RPMI7951 (cell line): ENCODE data around the gene NPHP4. TPM values are rescaled to one million over a fixed set of nuclear protein-coding genes. Genes with fewer than 3 reads are reported as not detected.
"Not testable (repeated sequence)": the region's sequence is repeated elsewhere in the genome, so short reads cannot be mapped to it uniquely, and the experiment has no call there.

Source experiments
- DNase-seq: peaks from one replicate; pipeline ENCODE4 v3.0.0-alpha.2; 2012; ENCODE audit warnings: low read depth
- total RNA-seq: library from RNA; depleted of rRNA; stranded (reverse); fragments of >200 nt; shearing (Covaris generic); gene quantifications from 2 replicates; pipeline ENCODE4 v1.2.3, GENCODE V29; 2014

The NPHP4 gene
- total RNA-seq, 1 experiment from 2014 or later = 5.6 TPM

DNA sequence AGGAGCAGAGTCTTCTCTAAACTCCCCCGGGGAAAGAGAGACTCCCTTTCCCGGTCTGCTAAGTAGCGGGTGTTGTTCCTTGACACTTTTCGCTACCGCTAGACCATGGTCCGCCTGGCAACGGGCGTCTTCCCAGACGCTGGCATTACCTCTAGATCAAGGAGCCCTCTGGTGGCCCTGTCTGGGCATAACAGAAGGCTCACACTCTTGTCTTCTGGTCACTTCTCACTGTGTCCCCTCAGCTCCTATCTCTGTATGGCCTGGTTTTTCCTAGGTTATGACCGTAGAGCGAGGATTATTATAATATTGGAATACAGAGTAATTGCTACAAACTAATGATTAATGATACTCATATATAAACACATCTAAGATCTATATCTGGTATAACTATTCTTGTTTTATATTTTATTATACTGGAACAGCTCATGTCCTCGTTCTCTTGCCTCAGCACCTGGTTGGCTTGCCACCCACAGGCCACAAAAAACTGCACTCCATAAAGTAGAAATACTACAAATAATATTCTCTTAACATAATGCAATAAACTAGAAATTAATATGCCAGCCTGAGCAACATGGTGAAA, 98.4 kb downstream of the NPHP4 start:
- not testable (repeated sequence) for DNase-seq

DNA sequence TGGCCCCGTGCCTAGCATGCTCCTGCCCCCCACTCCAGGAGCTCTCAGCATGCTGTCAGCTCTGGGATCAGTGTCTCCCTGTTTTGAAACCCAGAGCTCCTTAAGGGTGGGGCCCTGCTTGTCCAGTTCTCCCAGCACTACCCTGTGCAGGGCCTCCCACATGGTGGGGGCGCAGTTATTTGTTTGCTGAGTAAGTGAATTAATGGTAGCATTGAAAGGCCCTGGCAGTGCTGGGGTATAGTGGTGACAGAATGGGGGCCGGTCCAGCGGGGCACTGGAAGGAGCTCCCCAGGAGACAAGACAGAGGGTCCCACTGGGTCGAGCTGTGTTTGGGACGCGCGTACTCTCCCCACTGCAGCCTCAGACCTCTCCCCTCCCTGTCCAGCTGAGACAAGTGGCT, 99.9 kb downstream of the NPHP4 start:
- no peak for DNase-seq

DNA sequence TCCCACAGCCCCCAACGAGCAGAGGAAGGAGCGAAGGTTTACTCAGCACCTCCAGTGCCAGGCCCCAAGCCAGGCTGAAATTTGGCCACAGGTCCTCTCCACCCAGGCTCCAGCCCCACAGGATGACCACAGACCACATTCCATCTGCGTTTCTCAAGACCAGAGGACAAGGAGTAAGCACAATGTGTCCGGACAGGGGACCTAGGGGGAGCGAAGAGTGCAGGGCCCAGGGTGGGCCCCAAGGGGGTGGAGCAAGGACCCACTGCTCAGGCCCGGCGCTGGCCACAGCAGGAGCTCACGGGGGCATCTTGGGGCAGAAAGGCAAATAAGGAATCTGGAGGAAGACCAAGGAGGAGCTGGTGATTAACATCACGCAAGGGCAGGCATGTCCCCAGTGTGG, 100.5 kb downstream of the NPHP4 start:
- peak; percentile 63 for DNase-seq

DNA sequence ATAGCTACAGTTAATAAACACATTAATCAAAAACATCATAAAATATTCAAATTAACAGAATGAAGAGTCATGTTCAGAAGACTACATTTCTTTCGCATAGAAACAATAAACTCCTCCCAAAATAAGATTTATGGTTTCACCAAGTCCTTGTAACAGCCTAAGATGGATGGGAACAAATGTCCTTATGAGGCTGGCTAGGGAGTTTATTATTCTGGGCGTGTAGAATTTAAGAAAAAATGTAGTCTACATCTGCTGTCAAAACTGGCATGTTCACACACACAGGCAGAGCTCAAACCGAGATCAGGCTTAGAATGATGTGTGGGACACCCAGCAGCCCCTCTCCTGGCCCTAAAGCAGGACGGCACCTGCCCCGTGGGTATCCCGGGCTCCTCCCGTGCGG, 101.1 kb downstream of the NPHP4 start:
- DNase-seq = no peak

DNA sequence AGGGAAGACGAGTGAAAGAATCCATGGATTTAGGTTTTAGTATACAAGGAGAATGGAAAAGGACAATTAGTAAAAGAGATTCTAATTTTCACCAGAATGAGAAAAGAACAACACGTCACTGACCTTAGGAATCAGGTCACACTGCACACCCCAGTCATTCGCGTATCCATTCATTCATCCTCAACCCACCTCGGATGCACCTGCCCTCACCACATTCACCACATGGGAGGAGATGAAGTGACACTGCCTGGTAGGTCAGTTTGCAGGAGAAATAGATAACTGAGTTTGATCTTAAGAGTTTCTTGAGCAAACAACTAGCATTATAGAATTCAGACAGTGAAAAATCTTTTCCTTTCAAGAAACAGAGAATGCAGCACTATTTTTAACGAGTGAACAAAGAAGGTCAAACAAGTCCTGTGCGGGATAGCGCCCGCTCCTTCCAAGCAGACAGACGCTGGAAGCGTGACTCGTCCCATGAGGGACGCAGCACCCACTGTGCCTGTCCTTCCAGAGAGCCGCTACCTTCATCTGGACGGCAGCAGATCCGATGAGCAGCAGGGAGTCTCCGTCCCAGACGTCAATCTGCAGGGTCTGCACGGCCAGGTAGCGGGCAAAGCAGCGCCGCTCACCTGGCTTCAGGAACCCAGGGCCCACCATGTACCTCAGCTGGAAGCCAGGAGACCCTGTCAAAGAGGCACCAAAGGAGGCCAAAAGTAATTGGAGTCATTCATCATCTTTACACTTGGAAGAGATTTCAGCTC, 101.7 kb downstream of the NPHP4 start:
- DNase-seq = no peak

DNA sequence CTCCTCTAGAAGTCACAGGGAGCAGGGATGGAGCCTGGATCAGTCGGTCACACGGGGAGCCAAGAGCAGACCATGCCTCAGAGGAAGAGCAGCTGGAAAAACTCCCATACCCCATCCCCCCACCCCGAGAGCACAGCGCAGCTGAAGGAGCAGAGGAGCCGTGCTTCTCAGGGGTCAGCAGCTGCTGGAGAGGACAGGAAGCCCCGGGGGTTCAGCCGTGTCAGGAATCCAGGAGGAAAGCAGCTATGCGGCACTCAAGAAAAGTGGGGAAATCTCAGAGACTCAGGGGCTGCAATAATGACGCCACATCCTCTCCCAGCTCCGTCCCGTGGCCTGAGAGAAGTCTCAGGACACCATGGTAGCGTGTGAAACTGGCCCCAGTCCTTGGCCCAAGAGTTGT, 102.3 kb downstream of the NPHP4 start:
- DNase-seq = no peak

DNA sequence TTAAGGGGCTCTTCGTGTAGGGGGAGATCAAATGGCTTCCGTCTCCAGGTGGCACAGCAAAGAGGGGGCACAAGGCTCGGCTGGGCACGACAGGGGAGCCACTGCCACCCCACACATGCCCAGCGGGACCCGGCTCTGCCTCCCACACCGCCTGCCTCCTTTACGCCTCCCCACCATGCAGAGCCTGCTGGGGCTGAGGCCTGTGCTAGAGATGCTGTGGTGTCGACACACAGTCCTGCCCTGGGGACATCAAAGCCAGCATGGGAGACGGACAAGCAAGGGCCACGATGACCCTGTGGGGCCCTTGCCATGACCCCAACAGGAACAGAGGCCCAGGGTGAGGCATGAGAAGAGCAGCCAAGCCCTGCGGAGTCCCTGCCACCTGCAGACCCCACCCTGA, 102.8 kb downstream of the NPHP4 start:
- DNase-seq = no peak

DNA sequence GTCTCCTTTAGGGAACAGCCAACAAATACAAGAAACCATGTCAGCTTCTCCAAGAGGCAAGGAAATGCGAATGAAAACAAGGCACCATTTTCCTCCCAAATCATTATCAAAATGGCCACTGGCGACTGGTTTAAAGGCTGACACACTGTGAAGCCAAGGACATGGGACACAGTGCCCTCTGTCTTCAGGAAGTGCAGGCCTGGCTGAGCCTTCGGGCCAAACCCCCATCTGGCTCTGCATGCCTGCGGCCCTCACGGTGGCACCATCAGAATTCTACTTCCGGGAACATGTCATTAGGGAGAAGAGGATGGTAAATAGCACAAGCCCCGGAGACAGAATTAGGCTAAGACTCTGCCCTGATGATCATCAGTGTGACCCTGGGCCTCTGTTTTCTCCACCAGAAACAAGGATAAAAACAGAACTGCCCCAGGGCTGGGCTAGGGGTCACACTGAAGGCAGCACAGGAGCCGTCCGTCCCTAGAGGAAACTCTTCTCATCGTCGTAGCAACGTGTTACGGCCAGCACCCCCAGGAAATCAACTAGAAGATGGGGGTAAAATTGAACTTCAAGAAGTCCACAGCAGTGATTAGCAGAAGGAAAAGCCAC, 103.5 kb downstream of the NPHP4 start:
- DNase-seq = no peak

DNA sequence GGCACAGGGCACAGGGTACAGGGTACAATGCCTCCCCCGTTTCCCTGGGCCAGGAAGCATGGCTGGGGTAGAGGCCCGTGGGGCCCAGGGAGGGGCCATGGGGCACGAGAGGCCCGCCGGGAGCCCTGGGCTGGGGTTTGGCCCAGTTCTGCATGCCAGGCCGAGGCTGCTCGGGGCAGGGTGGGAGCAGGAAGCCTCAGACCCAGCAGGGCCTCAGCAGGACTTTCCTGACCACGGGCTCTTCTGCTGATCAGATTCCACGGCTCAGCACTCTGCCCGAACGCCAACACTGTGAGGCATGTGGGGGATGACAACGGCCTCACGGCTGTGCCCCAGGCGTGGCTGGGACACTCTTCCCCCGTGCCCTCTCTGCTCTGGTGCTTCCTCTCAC, 104.3 kb downstream of the NPHP4 start:
- DNase-seq = no peak

DNA sequence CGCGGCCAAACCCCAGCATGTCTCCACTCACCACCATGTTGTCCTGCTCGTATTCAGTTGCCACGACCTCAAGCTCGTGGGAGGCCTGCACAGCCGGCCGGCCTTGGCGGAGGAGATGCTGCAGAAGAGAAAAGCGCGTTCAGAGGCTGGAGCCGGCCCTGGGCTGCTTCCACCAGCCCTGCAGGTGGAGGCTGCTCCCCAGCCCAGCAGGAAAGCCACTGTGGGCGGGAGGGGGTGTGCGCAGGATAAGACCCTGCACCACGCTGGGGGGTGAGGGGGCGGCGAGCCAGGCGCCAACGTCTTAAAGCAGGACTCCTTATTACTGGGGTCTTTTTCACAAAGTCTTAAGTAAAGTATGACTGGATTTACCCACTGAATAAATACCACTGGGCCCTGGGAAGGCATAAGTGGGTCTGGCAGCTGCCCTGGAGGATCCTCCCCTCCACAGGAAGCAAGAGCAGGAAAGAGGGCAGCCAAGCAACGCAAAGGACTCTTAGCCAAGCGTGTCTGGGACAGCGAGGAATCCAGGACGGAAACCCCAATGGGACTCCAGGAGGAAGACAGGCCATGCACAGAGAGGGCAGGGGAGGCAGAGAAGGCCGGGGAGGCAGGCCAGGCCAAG, 104.8 kb downstream of the NPHP4 start:
- no peak for DNase-seq

DNA sequence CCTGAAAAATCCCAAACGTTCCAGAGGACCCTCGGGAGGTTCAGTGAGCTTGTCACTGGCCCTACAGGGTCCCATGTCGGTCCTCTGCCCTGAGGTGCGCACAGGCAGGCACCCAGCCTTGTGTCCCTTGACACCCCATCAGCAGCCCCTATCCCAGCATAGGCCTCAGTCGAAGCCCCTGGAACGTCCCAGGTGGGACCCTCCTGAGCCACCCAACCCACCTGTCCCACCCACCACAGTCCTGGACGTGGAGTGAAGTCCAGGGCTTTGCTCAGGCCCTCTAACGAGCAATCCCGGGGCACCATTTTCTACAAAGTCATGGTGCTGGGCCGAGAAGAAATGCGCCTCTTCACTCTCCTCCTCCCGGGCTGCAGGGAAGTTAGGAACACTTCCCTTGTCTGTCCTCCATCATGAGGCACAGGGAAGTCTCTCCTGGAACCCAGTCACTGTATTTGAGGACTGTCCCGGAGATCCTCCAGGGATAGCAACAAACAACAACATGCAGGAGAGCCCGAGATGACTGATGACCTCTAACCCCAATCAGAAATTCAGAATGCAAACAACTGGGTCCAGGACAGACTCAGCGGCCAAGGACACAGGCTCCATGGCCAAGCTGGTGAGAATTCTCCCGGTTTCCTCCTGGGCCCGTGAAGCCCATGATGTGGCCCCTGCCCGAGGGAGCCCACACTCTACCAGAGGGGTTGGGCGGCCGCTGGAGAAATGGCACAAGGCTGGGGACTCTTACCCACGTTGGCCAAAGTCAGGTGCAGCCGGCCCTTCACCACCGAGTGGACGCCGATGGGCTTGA, 105.5 kb downstream of the NPHP4 start:
- no peak for DNase-seq

DNA sequence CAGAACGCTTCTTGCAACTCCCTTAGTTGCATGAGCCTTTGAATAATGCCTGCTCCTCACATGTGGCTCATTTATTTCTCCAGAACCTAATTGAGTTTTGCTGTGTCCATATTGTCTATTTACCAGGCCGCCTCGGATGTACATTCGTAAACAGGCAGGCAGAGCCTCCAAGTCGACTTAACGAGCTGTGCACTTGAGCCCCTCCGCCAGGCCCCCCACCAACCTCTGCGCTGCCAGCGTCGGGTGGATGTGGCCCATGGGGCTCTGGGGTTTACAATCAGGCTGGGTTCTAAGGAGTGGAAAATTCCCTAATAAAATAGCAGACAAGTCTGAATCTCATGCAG, 106.1 kb downstream of the NPHP4 start:
- no peak for DNase-seq

DNA sequence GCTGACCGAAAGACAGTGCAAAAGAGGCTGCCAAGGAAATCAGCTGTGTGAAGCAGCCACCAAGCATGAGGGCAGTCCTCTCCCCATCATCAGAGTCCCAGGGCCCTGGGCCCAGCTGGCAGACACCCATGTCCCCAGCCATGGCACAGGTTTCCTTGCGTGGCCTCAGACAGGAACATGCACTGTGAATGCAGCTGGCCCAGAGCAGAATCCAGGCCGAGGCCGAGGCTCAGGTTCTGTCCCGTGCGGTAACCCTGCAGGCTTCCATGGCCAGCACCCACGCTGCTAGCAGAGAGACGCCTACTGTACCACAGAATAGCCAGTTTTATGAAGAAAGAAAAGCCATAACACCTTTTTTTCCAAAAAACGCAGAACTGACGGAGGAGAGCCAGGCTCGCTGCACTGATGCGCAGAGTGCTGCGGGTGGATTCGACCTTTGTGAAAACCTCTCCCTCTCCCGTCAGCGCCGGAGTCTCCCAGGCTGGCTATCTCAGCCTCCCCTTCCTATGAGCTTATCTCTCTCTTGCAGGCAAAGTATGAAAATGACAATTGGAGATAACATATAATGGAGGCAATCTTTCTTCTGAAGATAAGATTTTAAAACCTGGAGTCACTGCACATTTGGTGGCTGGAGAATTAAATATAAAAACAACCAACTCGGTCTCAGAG, 106.6 kb downstream of the NPHP4 start:
- DNase-seq = no peak

DNA sequence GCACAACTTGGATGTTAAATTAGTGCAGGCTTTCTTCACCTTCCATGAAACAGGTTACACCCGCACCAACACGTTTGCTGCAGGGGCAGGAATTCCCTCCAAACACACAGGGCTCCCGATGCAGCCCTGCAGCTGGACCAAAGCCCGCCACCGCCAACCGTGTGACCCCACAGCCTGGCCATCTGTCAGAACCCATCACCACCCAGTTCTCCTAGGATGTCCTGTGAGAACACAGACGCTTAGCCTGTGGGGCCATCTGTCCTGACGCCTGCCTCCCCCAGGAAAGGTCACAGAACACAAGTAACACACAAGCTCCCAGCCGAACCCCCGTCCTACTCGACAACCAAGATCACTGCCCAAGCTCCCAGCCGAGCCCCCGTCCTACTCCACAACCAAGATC, 108.1 kb downstream of the NPHP4 start:
- no peak for DNase-seq

DNA sequence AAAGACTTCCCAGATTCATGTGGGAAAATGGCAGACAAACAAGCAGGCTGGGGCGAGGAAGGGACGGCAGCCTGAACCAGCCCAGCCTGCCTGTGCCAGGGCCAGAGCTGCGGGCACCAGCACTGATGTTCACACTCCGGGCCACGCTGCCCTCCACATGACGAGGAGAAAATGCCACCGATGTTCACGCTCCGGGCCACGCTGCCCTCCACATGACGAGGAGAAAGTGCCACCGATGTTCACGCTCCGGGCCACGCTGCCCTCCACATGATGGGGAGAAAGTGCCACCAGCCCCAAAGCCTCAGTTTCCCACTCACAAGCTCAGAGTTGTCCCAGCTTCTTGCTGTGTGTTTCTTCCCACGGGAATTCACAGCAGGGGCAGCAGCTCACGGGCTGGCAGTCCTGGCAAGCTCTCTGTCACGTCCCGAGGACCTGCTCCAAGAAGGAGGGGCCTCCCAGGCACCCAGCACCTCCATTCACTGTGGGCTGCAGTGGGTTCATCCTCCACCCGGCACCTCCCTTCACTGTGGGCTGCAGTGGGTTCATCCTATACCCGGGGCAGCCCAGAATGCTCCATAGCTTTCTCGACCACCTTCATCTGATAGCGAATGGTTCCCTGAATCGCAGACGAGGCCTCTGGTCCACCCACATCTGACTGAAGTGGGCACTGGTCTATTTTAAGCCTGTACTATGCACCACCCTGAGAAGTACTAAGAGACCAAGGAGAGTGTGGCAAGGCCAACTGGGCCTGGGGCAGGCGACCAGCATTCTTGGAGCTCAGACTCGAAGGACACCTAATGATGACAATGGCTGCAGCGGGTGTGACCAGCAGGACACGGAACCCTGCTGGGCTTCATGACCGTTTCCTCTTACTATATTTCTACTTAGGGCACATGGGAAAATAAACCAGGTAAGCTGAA, 108.8 kb downstream of the NPHP4 start:
- no peak for DNase-seq

DNA sequence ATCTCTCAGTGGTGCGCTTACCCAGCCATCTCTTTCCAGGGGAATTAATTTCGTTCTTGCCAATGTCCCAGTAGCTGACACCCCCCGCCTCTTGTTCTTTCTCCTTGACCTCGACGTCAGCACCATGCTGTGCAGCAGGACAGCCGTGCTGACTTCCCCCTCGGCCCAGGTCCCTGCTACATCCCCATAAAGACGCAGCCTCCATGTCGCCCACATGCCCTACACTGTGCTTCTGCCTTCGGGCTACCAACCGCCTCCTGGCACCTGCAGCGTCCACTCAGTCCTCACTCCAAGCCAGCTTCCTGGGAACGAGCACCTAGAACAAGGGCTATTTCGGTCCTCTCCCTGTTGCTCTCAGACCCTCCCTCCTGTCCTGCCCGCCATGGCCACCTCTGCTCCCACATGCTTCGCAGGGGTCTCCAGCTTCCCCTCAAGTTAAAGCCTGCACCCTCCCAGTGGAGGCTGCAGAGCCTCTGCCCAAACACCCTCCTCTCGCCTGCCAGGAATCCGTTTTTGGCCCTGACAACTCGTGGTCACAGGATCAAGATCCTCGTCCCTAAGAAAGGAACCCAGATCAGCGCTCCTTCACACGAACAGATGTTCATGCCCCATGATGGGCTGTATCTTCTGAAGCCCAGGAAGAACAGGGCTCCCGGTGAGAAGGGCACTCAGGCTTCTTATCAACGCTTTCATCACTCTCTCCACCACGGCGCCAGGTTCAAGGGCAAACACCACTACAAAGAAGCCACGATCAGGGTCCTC, 109.7 kb downstream of the NPHP4 start:
- DNase-seq = no peak

DNA sequence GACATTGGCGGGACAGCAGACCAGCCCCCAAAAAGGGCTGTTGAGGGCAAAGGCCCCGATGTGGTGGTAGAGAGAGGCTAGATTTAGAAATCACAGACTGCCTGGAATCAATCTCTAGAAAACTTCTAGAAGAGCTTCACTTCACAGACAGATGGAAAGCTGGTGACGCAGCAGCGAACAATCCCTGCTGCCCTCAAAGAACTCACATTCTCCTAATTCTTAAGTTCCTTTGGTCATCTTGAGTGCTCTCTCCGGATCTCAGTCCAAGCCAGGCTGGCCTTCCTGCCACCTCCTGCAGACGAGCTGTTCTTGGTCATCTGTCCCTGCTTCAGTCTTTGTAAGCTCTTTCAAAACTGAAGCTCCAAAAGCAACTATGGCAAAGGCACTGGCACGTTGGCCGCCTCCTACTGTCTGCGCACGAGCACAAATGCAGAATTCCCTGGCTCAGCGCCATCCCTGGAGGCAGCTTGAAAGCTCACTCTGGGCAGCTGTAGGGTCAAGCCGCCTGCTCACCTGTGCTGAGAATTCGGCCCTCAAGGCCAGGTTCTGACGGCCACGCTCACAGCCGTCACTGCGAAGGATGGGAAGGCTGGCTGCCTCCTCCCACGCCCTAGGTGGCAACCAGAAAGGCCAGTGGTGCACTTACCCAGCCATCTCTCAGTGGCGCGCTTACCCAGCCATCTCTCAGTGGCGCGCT, 110.6 kb downstream of the NPHP4 start:
- DNase-seq = no peak

DNA sequence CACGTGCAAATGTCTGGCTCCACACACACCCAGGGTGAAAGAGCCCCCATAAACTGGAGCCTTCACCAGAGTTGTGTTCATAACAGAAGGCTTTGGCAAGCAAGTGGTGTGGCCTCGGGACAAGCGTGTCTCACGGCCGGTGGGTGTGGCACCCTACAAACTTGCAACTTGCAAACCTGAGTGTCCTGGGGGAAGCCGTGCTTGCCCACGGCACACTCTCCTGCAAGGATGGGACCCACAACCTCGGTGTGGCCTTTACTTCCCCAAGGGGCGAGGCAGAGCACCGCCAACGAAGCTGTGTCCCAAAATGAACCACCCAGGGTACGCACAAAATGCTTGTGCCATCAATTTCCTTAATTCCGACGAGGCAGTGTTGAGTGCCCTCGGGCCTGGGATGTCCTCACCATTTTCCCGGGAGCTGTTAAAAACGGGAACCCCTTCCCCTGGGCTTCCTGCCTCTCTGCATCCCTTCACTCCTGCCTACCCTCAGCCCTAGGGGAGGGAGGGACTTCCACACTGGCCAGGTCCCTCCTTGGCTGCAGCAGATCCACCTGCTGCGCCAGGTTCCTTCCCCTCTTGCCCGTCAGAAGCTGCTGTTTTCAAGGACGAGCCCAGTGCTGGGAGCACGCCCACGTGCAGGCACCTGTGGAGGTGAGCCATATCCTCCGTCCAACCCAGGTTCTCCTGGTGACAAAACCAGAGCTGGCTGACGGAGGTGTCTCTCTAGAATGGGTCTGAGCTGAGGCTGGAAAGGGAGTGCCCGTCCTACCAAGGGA, 111.4 kb downstream of the NPHP4 start:
- no peak for DNase-seq
